Endothelial cell of umbilical vein (primary cell): ENCODE measurements around the gene DDOST. TPM values are rescaled to one million over a fixed set of nuclear protein-coding genes. Genes with fewer than 3 reads are reported as not detected.

Source experiments
- BruUV-seq: library from RNA; stranded (reverse); fragments of 400-500 nt; replicated peaks from 2 replicates; lab custom pipeline; 2021; lab: Mats Ljungman, UMichigan
- CTCF ChIA-PET: fragments of 300-600, 350-600 bp; sonication (Branson Sonifier 250); formaldehyde crosslinking; loops from one replicate; lab custom pipeline; 2021; ENCODE audit warnings: antibody characterized with exemption, inconsistent platforms; lab: Charles Lee
- POLR2A ChIA-PET: fragments of 300-600, 350-600 bp; sonication (Branson Sonifier 250); formaldehyde crosslinking; loops from one replicate; lab custom pipeline; 2021; ENCODE audit warnings: antibody characterized with exemption, inconsistent platforms; lab: Charles Lee
- DNase-seq: peaks from one replicate; pipeline ENCODE4 v3.0.0-alpha.2; 2011; ENCODE audit warnings: low read depth, low spot score
- FAIRE-seq: peaks from 2 replicates; lab custom pipeline; 2011; peaks lifted over from hg19 to GRCh38; lab: Jason Lieb, UNC
- H2AFZ ChIP-seq: 2 replicates; pipeline ENCODE4 v1.6.0; 2012; ENCODE audit warnings: low read depth, low read length, control low read depth, inconsistent platforms
- H3K27ac ChIP-seq: 2 replicates; pipeline ENCODE4 v1.5.1; 2011; ENCODE audit warnings: low read depth, mild to moderate bottlenecking, control low read depth, low read length, moderate library complexity; ENCODE audit not compliant: insufficient read depth
- H3K27me3 ChIP-seq, 2 experiments: 2 replicates each; pipeline versions ENCODE4 v1.6.0 to v1.6.1; 2011; ENCODE audit warnings: low read length in 2 of 2, mixed read lengths in 1 of 2; ENCODE audit not compliant: control insufficient read depth in 2 of 2, insufficient read depth in 2 of 2
- H3K36me3 ChIP-seq, 2 experiments: 2 replicates in 1 of 2; 3 replicates in 1 of 2; pipeline ENCODE4 v1.5.1; 2011; ENCODE audit warnings: low read length in 2 of 2, mild to moderate bottlenecking in 1 of 2, moderate library complexity in 1 of 2; ENCODE audit not compliant: control insufficient read depth in 2 of 2, insufficient read depth in 2 of 2; ENCODE audit errors: extremely low read depth in 1 of 2
- H3K4me1 ChIP-seq: 3 replicates; pipeline ENCODE4 v1.5.1; 2011; ENCODE audit warnings: mild to moderate bottlenecking, low read length; ENCODE audit not compliant: control insufficient read depth, insufficient read depth; ENCODE audit errors: extremely low read depth
- H3K4me2 ChIP-seq: 2 replicates; pipeline ENCODE4 v1.6.1; 2011; ENCODE audit warnings: low read length, control low read depth, mixed read lengths; ENCODE audit not compliant: insufficient read depth
- H3K4me3 ChIP-seq, 3 experiments: fragments of 200-600 bp in 1 of 3; sonication (generic), shearing (Covaris generic) in 1 of 3; replicated peaks in 1 of 3; 2 replicates each; pipeline ENCODE4 v1.5.1; 2011 to 2016; ENCODE audit warnings: control low read depth in 3 of 3, low read length in 3 of 3, mild to moderate bottlenecking in 2 of 3, inconsistent platforms in 1 of 3, low read depth in 1 of 3, moderate library complexity in 1 of 3; ENCODE audit not compliant: insufficient read depth in 1 of 3
- H3K79me2 ChIP-seq: 2 replicates; pipeline ENCODE4 v1.6.0; 2012; ENCODE audit warnings: low read length, inconsistent platforms; ENCODE audit not compliant: control insufficient read depth, insufficient read depth
- H3K9ac ChIP-seq: replicated peaks from 2 replicates; pipeline ENCODE3; 2011; ENCODE audit warnings: low read length, control low read depth; ENCODE audit not compliant: insufficient read depth; ENCODE audit errors: extremely low read depth
- H3K9me1 ChIP-seq: replicated peaks from 3 replicates; pipeline ENCODE4 v1.6.0; 2011; ENCODE audit warnings: mild to moderate bottlenecking, low read length; ENCODE audit not compliant: control insufficient read depth, insufficient read depth; ENCODE audit errors: extremely low read depth
- H3K9me3 ChIP-seq: replicated peaks from 2 replicates; pipeline ENCODE4 v1.5.1; 2012; ENCODE audit warnings: low read length, inconsistent platforms; ENCODE audit not compliant: control insufficient read depth, insufficient read depth
- H4K20me1 ChIP-seq: replicated peaks from 2 replicates; pipeline ENCODE3; 2011; ENCODE audit warnings: mild to moderate bottlenecking, low read length; ENCODE audit not compliant: control insufficient read depth, insufficient read depth; ENCODE audit errors: extremely low read depth
- CTCF ChIP-seq, 2 donors: IDR thresholded peaks; 1 replicate in 1 of 2; 2 replicates in 1 of 2; pipeline ENCODE4 v1.5.1; 2011; ENCODE audit warnings: low read length in 2 of 2, mild to moderate bottlenecking in 2 of 2, moderate library complexity in 2 of 2, control low read depth in 1 of 2, inconsistent platforms in 1 of 2, low read depth in 1 of 2; ENCODE audit not compliant: insufficient read depth in 1 of 2; ENCODE audit errors: extremely low read depth in 1 of 2
- EZH2 ChIP-seq: IDR thresholded peaks from 2 replicates; pipeline ENCODE4 v1.6.1; 2012; ENCODE audit warnings: borderline replicate concordance, low read depth, mild to moderate bottlenecking, moderate library complexity, low read length, inconsistent platforms; ENCODE audit not compliant: severe bottlenecking
- FOS ChIP-seq: IDR thresholded peaks from 2 replicates; pipeline ENCODE4 v1.6.1; 2011; ENCODE audit warnings: mild to moderate bottlenecking, low read length, moderate library complexity, borderline replicate concordance; ENCODE audit not compliant: insufficient read depth
- GATA2 ChIP-seq: IDR thresholded peaks from 2 replicates; pipeline ENCODE4 v1.7.0; 2011; ENCODE audit warnings: low read depth, mild to moderate bottlenecking, moderate library complexity, mixed read lengths, low read length; ENCODE audit not compliant: insufficient read length, insufficient read depth
- JUN ChIP-seq: IDR thresholded peaks from 2 replicates; pipeline ENCODE4 v1.6.1; 2011; ENCODE audit warnings: borderline replicate concordance, low read depth; ENCODE audit not compliant: insufficient read length, insufficient read depth
- MYC ChIP-seq: IDR thresholded peaks from one replicate; pipeline ENCODE4 v1.6.1; 2011; ENCODE audit warnings: mild to moderate bottlenecking, low read depth, low read length
- POLR2A ChIP-seq: IDR thresholded peaks from 2 replicates; pipeline ENCODE4 v1.6.1; 2012; ENCODE audit warnings: low read depth, mild to moderate bottlenecking, control low read depth, low read length
- POLR2AphosphoS5 ChIP-seq: IDR thresholded peaks from 2 replicates; pipeline ENCODE4 v1.6.1; 2012; ENCODE audit warnings: low read depth, mild to moderate bottlenecking, control low read depth, low read length, moderate library complexity; ENCODE audit not compliant: insufficient read depth
- dilution Hi-C: fragments of 300-500 bp; cut with MboI; formaldehyde crosslinking; loops from one replicate; pipeline ENCODE4 v1.15.0; 2019; ENCODE audit warnings: low sequenced_read_pairs; ENCODE audit not compliant: extremely low pct_ligation_motif_present
- intact Hi-C: fragments of 100-400 bp; cut with micrococcal nuclease; formaldehyde crosslinking; loops from one replicate; pipeline ENCODE4 v1.10.0; 2022
- polyA plus RNA-seq, 4 experiments: library from polyadenylated mRNA; depleted of rRNA in 3 of 4; stranded (reverse) in 3 of 4; unstranded in 1 of 4; fragments of >200 nt; gene quantifications; 2 replicates each; pipeline versions ENCODE4 v1.2.1 to v1.2.3, GENCODE V29; 2011 to 2012; ENCODE audit warnings: missing spikeins in 1 of 4
- total RNA-seq: library from RNA; stranded (reverse); gene quantifications from 2 replicates; pipeline ENCODE4 v1.2.3, GENCODE V29; 2021
- TF ChIP-seq, protein P1 (sequence below): IDR thresholded peaks from 2 replicates; pipeline ENCODE4 v1.6.1; 2011; ENCODE audit not compliant: insufficient read depth, insufficient read length

DDOST gene
- total and polyA plus RNA-seq, 2 donors (not counting 3 experiments of a cell fraction or from before 2014, with no cell fraction given), result 319 to 533 TPM

GRCh38 chr1:20691872-20692271 lies 30.7 kb upstream of the DDOST start:
- Histone ChIP-seq H3K27ac (no peak overlapping the region), H3K4me3 (no peak overlapping the region), H3K36me3 (no peaks in the 10 kb centered on the region), H4K20me1 (no peaks in the 10 kb centered on the region), H3K9ac (no peak overlapping the region), H3K9me1 (no peaks in the 10 kb centered on the region), H3K79me2 (no peaks in the 10 kb centered on the region), H3K27me3 (no peaks in the 10 kb centered on the region), H3K9me3 (no peaks in the 10 kb centered on the region), H3K4me2 (no peak overlapping the region), H2AFZ (no peak overlapping the region), H3K4me1 (peaks cover under 1% of the 10 kb centered on the region)
- intact Hi-C loops, result loop anchor here (10.0 kb wide), 1 partner anchor 383 kb away; no protein-coding TSS in a partner anchor
- ChIA-PET POLR2A (no interaction called here), CTCF (interaction anchor here (2.9 kb wide), 1 partner anchor 504 kb away, joined by 22 read pairs; no protein-coding TSS in a partner anchor)
- no TSS peak for BruUV-seq
- no peak for FAIRE-seq
- DNase-seq, result no peak
- dilution Hi-C loops, result no loop called here
- TF ChIP-seq GATA2 (no peak), CTCF (IDR thresholded peaks at IDR 0.05; ENCODE audit: extremely low read depth in 1 of 2, insufficient read depth in 1 of 2, low read depth in 1 of 2, low read length in 2 of 2) (no peak), FOS (no peak), POLR2A (no peak), JUN (no peak), MYC (no peak), EZH2 (no peak), POLR2AphosphoS5 (no peak)
- TF ChIP-seq, protein P1, sequence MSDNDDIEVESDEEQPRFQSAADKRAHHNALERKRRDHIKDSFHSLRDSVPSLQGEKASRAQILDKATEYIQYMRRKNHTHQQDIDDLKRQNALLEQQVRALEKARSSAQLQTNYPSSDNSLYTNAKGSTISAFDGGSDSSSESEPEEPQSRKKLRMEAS, result no peak
